Stimulated activated CD8-positive, alpha-beta memory T cell treated with anti-CD3 and anti-CD28 coated beads, Interleukin-15, amount 100 ng/mL, for 1 hour (primary cell): Measurements from ENCODE around the gene ARL10.
A peak's percentile ranks its signal among the peaks of the same experiment; 100 is the strongest.

Experiments
- DNase-seq: peaks from one replicate; pipeline ENCODE4 v3.0.0-alpha.2; 2020; ENCODE audit warnings: low read depth

The ARL10 gene

GRCh38 chr5:176412517-176413254 lies 47.4 kb downstream of the ARL10 start:
- no peak for DNase-seq

- no peak for DNase-seq
Measured at GRCh38 chr5:176413255-176413565, 47.9 kb downstream of the ARL10 start.

- DNase-seq, result no peak
Measured at GRCh38 chr5:176413709-176414191, 48.5 kb downstream of the ARL10 start.

GRCh38 chr5:176414704-176415103 lies 49.4 kb downstream of the ARL10 start:
- DNase-seq, result no peak

GRCh38 chr5:176415240-176415951 lies 50.1 kb downstream of the ARL10 start:
- no peak for DNase-seq

GRCh38 chr5:176415952-176416924 lies 51.0 kb downstream of the ARL10 start, which contains the start of gene CLTB:
CLTB (minus strand) TSS chr5:176416539; CDS start chr5:176416363, 176 bp downstream.
- DNase-seq, result peak; percentile 75

- DNase-seq, result no peak
Measured at GRCh38 chr5:176416965-176417364, 51.7 kb downstream of the ARL10 start.

- DNase-seq, result no peak
Measured at GRCh38 chr5:176418251-176418650, 53.0 kb downstream of the ARL10 start.

GRCh38 chr5:176420086-176420485 lies 54.8 kb downstream of the ARL10 start:
- DNase-seq, result no peak

GRCh38 chr5:176420972-176421544 lies 55.8 kb downstream of the ARL10 start:
- DNase-seq, result no peak

- no peak for DNase-seq
Measured at GRCh38 chr5:176424181-176424580, 58.9 kb downstream of the ARL10 start.

GRCh38 chr5:176425138-176425537 lies 59.9 kb downstream of the ARL10 start:
- DNase-seq, result no peak

GRCh38 chr5:176425791-176426190 lies 60.5 kb downstream of the ARL10 start:
- no peak for DNase-seq

GRCh38 chr5:176426876-176427275 lies 61.6 kb downstream of the ARL10 start:
- no peak for DNase-seq

- no peak for DNase-seq
Measured at GRCh38 chr5:176427971-176428370, 62.7 kb downstream of the ARL10 start.

- no peak for DNase-seq
Measured at GRCh38 chr5:176429972-176430371, 64.7 kb downstream of the ARL10 start.
